GM21576 (cell line): ENCODE measurements around the gene CRKL.
"Not testable (repeated sequence)": the region's sequence is repeated elsewhere in the genome, so short reads cannot be mapped to it uniquely, and the experiment has no call there.

Experiments used
- ATAC-seq: cut with Tn5 transposase; IDR thresholded peaks from one replicate; pipeline ENCODE4 v1.9.1; 2021; ENCODE audit warnings: mild to moderate bottlenecking, moderate library complexity; ENCODE audit not compliant: unreplicated experiment

The CRKL gene

GRCh38 chr22:20901093-20902033 is 15.8 kb upstream of the CRKL start:
- ATAC-seq, result not testable (repeated sequence)

DNA sequence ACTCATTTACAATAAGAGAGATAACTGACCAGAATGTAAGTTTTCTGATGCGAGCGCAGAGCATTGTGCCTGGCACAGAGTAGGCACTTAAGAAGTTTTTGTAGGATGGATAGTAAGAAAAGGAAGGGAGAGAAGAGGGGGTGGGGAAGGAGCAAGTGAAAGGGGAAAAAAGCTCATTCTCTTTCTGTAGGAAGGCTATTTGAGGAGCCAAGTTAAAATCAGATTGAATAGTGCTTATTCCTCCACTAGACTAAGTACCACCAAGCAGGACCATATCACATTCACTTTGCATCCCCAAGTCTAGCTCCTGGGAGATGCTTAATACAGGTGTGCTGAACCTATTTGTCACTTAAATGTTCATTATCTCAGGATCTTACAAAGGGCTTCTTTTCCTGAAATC is 14.1 kb upstream of the CRKL start:
- no peak for ATAC-seq

- no peak for ATAC-seq
These were observed 12.9 kb upstream of the CRKL start for GRCh38 chr22:20904008-20904979.

- no peak for ATAC-seq
These were observed 12.2 kb upstream of the CRKL start for GRCh38 chr22:20904980-20905355.

DNA sequence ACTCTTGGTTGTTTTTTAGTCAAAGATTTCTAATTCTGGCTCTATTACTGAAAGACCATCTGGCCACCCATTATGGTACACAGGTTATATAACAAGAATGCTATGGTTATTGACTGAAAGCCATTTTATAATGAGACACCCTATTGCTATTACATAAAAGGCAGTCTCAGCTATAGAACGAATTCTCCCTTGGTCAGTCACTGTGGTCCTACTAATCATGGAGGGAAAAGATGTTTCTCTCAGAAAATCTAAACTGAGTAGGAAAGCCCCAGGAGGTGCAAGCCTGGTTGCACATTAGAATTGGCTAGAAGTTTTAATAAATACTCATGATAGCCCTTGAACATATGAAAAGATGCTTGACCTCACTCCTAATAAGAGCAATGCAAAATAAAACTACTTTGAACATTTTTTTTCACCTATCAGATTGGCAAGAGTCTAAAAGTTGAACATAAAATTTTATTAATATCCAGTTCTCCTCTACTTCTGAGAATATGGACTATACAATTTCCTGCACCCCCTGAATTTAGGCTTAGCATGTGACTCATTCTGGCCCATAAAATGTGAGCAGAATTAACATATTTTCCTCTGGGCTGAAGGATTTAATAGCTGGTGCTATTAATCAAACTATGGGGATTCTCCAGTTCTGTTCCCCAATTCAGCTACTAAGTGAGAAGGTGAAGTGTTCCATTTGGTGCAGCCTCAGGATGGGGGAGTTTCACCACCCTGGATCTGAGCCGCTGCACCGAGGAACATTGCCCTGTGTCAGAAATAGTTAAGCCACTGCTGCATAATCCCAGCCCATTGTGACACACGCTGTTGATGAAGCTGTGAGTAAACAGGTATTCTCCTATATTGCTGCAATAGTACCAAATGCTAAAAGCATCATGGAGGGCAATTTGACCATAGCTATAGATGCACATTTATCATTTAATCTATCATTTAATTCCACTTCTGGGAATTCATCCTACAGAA is 11.5 kb upstream of the CRKL start:
- ATAC-seq, result no peak

- ATAC-seq, result no peak
These were observed 10.8 kb upstream of the CRKL start for GRCh38 chr22:20906387-20906767.

DNA sequence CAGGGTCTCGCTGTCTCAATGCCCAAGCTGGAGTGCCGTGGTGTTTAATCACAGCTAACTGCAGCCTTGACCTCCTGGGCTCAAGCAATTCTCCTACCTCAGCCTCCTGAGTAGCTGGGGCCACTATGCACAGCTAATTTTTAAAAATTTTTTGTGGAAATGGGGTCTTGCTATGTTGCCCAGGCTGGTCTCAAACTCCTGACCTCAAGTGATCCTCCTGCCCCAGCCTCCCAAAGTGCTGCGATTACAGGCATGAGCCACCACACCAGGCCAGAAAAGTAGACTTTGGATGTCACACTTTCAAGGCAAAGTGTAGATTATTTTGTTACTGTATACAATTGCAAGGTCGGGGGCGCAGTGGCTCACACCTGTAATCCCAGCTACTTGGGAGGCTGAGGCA is 8.5 kb upstream of the CRKL start:
- ATAC-seq, result not testable (repeated sequence)

- no peak for ATAC-seq
These were observed 7.5 kb upstream of the CRKL start for GRCh38 chr22:20909543-20910303.

- no peak for ATAC-seq
These were observed 4.7 kb upstream of the CRKL start for GRCh38 chr22:20912494-20912893.

- no peak for ATAC-seq
These were observed 1.5 kb downstream of the CRKL start for GRCh38 chr22:20918663-20919218.

GRCh38 chr22:20919718-20920117 is 2.5 kb downstream of the CRKL start:
- ATAC-seq, result no peak

DNA sequence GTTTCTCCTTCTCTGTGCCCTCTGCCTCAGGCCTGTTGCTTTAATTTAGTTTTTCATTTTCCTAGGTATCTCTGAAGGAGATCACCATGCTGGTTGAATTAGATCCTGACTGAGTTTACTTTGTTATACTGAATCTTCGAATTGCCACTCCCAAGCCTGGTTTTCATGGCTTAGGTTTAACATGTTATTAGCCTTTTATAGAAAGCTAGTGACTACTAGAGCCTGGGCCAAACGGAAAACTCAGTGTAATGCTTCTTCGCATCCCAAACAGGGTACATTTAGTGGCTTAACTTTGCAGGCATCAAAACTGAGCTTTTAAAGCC is 3.6 kb downstream of the CRKL start:
- no peak for ATAC-seq

DNA sequence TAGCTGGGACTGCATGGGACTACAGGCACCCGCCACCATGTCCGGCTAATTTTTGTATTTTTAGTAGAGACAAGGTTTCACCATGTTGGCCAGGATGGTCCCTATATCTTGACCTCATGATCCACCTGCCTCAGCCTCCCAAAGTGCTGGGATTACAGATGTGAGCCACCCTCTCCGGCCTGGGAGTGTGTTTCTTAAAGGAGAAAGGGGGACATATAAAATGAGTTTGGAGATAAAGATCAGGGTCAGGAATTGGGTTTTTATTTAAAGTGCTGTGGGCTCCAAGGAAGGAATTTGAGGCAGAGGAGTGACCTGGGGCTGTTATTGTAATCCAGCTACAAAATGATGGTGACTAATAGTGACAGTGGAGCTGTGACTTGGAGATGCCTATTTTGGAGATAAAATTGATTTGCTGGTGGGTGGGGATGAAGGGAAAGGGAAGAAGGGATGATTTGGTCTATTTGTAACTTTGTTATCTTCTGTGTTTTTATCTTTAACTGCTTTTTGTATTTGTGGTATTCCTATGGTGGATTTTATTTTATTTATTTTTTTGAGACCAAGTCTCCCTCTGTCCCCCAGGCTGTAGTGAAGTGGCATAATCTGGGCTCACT is 5.0 kb downstream of the CRKL start:
- ATAC-seq, result no peak

DNA sequence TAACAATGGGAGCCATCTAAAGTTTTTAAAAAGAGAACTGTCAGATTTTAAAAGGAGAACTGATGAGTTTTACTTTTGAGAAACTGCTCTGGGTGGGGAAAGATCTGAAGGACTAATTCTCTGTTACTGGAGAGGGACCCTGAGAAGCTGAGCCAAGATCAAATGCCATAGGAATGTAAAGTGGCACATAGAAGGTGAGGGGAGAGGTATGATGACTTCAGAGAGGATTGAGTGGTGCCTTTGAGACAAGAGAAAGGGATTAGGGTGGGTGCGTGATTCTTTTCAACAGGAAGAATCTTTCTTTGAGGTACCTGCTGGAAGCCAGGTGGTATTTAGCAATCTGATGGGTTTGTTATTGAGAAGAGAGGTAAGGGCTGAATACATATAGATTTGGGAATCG is 9.0 kb downstream of the CRKL start:
- ATAC-seq, result no peak

DNA sequence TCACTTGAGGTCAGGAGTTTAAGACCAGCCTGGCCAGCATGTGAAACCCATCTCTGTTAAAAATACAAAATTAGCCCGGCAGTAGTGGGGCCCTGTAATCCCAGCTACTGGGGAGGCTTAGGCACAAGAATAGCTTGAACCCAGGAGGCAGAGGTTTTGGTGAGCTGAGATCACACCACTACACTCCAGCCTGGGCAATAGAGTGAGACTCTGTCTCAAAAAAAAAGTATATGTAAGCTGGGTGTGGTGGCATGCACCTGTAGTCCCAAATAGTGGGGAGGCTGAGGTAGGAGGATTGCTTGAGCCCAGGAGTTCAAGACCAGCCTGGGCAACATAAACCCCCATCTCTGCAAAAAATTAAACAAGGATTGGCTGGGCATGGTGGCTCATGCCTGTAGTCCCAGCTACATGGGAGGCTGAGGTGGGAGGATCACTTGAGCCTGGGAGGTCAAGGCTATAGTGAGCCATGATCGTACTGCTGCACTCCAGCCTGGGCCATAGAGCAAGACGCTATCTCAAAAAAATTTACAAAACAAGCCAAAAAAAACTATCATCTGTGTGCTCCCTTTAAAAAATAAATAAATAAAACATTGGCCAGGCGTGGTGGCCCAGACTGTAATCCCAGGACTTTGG is 10.8 kb downstream of the CRKL start:
- no peak for ATAC-seq

DNA sequence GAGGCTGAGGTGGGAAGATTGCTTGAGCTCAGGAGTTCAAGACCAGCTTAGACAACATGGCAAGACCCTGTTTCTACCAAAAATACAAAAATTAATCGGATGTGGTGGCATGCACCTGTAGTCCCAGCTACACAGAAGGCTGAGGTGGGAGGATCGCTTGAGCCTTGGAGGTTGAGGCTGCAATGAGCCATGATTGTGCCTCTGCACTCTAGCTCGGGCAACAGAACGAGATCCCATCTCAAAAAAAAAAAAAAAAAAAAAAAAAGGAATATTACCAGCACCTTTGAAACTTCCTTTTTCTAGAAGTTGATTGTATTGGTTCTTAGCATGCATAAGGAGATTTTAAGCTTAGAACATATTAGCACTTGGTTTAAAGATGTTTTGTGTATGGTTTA is 11.4 kb downstream of the CRKL start:
- no peak for ATAC-seq

GRCh38 chr22:20930004-20930403 is 12.8 kb downstream of the CRKL start:
- ATAC-seq, result no peak

GRCh38 chr22:20930435-20930834 is 13.2 kb downstream of the CRKL start:
- ATAC-seq, result not testable (repeated sequence)
